HG03457 (cell line): ENCODE data around the gene NFKBIE.
"Not testable (repeated sequence)": the region's sequence is repeated elsewhere in the genome, so short reads cannot be mapped to it uniquely, and the experiment has no call there.

Experiments used
- ATAC-seq: cut with Tn5 transposase; IDR thresholded peaks from one replicate; pipeline ENCODE4 v1.9.1; 2021; ENCODE audit warnings: moderate number of reproducible peaks; ENCODE audit not compliant: unreplicated experiment

The NFKBIE gene

DNA sequence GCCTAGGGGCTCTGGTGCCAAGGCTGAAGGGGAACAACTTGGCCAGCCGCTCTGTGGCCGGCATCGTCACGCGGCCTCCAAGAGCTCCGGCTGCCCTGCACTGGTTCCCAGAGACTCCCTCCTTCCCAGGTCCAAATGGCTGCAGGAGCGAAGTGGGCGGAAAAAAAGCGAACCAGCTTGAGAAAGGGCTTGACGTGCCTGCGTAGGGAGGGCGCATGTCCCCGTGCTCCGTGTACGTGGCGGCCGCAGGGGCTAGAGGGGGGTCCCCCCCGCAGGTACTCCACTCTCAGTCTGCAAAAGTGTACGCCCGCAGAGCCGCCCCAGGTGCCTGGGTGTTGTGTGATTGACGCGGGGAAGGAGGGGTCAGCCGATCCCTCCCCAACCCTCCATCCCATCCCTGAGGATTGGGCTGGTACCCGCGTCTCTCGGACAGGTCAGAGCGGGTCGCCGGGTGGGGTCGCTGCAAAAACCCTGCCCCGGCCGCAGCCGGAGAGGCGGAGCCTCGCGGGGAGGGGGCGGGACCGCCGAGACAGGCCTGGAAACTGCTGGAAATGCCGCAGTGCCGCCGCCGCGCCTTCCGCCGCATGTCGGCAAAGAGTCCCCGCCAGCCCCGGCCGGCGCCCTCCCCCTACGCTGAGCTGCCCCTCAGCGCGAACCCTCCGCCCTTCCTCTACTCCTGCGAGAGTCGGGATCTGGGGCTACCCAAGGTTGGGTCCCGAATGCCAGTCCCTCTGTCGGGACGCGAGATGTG, 19.3 kb downstream of the NFKBIE start:
- ATAC-seq = peak; percentile 29

DNA sequence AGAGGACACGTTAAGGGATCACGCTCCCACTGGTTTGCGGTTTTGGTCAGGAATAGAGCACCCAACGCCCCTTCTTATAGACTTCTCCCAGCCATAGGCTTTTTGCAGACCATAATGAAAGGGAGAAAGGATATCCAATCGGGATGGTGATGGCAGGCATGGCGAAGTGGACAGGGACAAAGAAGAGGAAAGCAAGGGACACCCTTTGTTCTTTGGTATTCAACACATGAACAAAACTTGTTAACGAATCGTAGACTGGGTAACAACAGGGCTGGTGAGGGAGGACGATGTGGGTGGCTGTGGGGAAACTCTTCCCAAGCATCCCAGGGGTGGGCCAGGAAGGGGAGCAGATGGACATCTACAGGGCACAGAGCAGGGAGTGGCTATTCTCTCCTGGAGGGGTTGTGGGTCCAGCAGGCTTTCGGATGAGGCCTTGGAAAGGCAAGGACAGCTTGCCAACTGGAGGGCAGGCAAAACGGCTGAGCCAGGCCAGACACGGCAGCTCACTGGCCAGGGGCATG, 19.9 kb downstream of the NFKBIE start:
- no peak for ATAC-seq

DNA sequence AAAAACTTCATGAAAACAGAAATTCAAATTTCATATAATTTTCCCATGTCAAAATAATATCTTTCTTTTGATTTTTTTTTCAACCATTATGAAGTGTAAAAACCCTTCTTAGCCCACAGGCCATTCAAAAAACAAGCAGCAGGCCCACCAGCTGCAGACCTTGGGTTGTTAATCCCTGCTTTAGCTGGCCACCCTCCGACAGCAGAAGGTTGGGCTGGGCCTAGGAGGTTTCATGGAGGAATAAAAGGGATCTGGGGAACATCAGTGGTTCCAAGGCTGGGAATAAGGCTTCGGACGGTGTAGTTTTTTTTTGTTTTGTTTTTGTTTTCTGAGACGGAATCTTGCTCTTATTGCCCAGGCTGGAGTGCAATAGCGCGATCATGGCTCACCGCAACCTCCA, 22.0 kb downstream of the NFKBIE start:
- ATAC-seq = no peak

GRCh38 chr6:44238687-44239350, 26.5 kb downstream of the NFKBIE start:
- ATAC-seq = no peak

DNA sequence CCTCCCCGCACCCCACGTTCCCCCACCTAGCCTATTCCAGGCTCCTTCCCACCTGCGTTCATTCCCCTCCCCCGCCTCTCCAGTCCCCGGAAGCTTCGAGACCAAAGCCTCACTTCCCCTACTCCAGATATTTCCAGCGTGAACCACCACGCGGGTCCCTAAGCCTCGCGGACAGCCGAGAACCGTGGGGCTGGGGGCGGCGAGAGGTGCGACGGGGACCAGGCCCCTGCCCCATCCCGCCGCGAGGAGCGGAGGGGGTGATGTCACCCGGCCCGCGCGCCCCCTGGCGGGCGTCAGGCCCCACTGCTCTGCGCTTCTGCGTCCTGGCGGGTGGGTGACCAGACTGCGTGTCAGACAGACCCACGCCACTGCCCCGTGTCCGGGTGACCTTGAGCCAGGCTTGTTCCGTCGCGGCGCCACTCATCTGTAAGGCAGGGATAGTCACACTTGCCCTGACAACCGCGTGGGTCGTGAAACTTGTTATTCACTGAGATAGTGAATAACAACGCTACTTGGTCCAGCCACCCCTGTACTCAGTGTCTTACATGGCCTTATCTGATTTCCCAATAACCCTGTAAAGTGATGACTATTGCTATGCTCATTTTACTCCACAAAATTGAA, 27.4 kb downstream of the NFKBIE start:
- ATAC-seq = no peak

GRCh38 chr6:44237021-44237812, 28.1 kb downstream of the NFKBIE start:
- no peak for ATAC-seq

DNA sequence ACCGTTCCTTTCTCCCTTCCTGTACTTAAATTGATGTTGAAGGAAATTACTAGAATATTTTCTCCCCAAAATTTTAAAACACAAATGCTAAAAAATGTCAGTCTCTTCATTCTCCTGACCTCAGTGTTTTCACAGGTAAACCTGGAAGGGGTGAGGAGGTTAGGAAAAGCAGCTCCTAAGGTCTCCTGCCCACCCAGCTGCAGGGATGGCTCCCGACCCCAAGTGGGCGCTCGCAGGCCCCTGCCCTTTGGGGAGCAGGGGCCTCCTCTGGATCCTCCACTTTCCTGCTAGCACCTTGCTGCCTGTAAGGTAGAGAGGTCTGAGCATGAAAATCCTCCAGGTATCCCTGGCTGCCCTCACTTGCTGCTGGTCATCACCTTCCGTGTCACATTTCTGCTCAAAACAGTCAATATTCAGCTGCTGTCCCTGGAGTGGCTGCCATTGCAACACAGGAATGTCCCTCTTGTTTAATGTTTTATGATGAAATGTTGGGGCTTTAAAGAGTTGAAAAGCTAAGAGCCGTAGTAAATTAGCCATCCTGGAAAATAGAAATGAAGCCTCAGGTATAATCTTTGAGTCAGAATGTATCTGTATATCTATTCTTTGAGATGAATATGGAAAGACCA, 29.3 kb downstream of the NFKBIE start:
- no peak for ATAC-seq

DNA sequence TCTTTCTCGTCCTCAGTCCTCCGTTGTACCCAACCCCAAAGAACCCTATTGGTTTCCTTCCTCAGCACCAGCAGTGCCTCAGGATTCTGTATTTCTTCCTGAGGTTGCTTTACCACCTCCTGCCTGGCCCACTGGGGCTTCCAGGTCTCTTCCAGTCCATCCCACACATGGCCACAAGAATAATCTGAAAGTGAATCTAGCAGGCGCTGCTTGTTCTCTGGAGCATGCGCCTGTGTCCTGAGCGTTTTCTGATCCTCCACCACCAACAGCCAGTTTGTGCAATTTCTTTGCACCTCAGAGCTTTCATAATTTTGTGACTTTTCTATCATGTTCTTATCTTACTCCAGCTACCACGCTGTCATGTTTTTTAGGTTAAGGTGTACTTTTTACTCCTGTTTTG, 30.1 kb downstream of the NFKBIE start:
- no peak for ATAC-seq

DNA sequence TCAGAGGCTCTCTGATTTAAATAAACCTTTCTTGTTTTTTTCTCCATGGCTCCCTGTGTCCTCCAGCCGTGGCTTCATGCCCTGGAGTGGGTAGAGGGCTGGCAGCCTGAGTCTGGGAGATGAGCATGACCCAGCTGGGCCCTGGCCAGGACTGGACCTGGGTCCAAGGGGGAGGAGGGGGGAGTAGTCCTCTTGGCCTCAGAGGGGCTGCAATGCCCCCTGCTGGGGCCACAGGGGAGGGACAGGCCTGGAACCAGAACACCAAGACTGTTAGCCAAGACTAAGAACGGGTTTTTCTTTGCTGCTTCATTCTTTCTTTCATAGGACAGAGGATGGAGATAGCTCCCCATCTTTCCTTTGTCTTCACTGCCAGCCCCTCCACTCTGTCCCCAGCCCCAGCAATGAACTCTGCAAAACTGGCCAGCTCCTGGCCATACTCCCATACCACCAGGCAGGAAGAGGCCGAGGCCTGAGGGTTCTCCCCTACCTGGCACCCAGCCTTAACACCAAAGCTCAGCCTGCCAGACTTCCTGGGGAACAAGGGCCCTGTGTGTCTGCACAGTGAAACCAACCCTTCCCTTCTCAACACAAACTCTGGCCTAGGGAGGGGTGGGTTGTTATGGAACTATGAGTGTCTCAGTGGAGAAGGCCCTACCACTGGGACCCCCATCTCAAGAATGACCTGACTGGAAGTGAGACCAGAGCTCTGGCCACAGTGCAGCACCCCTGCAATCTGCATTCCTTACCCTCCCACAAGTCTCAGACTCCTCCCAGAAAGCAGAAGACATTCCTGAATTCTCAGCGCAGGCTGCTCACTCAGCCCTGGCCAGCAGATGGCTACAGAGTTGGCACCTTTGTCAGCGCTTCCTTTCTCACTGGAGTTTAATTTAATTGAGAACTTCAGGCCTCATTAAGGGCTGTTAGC, 31.0 kb downstream of the NFKBIE start:
- ATAC-seq = no peak

GRCh38 chr6:44233567-44234100, 31.7 kb downstream of the NFKBIE start:
- ATAC-seq = no peak

DNA sequence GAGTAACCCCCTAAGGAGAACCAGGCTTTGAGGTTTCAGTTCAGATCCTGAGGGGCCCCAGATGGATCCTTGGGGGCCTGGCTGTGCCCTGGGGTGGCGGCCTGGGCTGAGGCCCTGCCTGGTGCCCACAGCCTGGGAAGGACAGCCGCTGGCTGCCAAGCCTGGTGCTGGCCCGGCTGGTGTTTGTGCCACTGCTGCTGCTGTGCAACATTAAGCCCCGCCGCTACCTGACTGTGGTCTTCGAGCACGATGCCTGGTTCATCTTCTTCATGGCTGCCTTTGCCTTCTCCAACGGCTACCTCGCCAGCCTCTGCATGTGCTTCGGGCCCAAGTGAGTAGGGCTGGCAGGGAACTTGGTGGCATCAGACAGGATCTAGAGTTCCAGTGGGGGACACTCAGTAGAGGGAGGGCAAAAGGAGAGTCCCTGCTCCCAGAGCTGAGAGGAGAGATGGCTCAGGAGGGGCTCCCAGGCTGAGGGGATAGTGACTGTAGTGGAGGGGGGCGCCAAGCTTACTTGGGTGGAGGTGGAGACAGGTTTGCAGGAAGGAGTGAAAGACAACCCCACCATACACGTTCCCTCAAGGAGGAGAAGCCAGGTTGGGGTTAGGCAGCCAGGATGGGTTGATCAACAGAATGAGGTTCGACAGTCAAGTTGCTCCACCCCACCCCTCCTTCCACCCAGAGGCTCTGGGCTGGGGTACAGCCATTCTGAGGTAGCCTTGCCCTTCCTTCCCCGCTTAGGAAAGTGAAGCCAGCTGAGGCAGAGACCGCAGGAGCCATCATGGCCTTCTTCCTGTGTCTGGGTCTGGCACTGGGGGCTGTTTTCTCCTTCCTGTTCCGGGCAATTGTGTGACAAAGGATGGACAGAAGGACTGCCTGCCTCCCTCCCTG, 32.4 kb downstream of the NFKBIE start:
- no peak for ATAC-seq

DNA sequence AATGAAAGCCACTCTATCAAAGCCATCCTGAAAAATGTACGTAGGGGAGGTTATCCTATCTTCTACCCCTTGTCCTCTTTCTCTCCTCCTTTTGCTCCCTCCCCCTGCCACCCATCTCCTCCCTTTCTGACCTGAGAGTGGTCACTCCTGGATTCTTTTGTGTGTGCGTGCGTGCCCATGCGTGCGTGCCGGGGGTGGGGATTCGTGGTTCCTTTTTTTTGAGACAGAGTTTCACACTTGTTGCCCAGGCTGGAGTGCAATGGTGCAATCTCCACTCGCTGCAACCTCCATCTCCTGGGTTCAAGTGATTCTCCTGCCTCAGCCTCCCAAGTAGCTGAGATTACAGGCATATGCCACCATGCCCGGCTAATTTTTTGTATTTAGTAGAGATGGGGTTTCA, 33.9 kb downstream of the NFKBIE start:
- ATAC-seq = not testable (repeated sequence)

GRCh38 chr6:44230034-44230675, 35.2 kb downstream of the NFKBIE start:
- no peak for ATAC-seq

DNA sequence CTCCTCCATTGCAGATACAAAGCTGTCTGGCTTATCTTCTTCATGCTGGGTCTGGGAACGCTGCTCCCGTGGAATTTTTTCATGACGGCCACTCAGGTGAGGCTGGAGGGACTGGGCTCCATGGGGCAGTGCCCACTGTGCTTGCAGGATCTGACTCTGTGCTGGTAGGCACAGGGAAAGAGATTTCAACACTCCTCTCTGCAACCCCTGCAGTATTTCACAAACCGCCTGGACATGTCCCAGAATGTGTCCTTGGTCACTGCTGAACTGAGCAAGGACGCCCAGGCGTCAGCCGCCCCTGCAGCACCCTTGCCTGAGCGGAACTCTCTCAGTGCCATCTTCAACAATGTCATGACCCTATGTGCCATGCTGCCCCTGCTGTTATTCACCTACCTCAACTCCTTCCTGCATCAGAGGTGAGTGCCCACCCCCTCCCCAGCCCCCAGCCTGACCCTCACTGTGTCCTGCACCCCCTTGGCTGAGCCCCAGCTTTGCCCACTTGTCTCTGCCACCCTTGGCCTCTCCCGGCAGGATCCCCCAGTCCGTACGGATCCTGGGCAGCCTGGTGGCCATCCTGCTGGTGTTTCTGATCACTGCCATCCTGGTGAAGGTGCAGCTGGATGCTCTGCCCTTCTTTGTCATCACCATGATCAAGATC, 35.8 kb downstream of the NFKBIE start:
- ATAC-seq = no peak

- ATAC-seq = no peak
Measured at GRCh38 chr6:44228836-44229235, 36.5 kb downstream of the NFKBIE start.

DNA sequence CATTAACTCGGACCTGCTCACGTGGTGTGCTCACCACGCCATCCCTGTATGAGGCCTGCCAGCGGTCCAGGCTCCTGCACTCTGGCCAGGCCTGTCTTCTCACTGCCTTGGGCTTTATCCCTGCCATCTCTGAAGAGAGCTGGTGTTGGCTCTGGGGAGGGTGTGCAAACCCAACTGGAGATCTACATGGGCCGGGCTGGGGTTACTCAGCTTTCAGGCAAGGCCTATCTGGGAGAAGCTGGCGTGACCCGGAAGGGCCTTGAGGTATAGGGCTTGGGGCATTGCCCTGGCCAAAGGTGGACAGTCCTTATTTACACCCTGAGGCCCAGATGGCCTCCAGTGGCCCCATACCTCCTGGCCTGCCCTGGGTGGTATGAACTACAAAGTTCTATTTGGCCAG, 36.9 kb downstream of the NFKBIE start:
- ATAC-seq = no peak

DNA sequence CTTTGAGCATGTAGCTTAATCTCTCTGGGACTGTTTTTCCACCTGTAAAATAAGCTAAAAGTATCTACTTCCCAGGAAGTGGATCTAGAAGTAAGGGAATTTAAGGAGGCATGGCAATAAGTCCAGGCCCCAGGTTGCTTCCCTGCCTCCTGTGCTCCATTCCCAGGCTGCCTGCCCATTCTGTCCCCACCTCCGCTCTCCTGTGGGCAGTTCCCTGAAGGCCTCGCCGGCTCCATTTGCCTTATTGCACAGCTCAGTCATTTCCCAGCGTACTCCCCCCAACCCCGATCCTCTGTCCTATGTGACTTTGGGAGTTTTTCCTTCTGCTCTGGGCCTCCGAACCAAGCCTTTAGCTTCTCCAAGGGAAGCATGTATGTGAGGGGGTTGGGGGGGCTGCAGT, 37.3 kb downstream of the NFKBIE start:
- no peak for ATAC-seq
